ENCODE measurements around the gene ALG2. TPM values are rescaled to one million over a fixed set of nuclear protein-coding genes. Genes with fewer than 3 reads are reported as not detected.

The ALG2 gene
- total and polyA plus RNA-seq, 2 of the 4 experiments (the other 2 are of a cell fraction), result 36.4 to 38.4 TPM

GRCh38 chr9:99226054-99226453 lies 4.3 kb upstream of the ALG2 start:
- Histone ChIP-seq H2BK120ac (ENCODE audit: low read depth, low read length) (no peak overlapping the region), H3K56ac (ENCODE audit: extremely low read depth, insufficient read depth, low read length) (no peak overlapping the region), H3K4ac (ENCODE audit: low read depth, low read length) (no peak overlapping the region), H3K79me1 (ENCODE audit: low read depth in 1 of 2, low read length in 2 of 2) (peaks cover 13 to 72% of the 10 kb centered on the region in 2 experiments), H3K14ac (replicated peaks; ENCODE audit: low read depth, low read length) (no peak overlapping the region), H2AK5ac (ENCODE audit: low read depth, low read length) (no peak overlapping the region), H3K27ac (ENCODE audit: insufficient read depth, low read length) (no peak overlapping the region), H3K23ac (ENCODE audit: low read depth, low read length) (no peak overlapping the region), H3K18ac (ENCODE audit: low read depth, low read length) (no peak overlapping the region), H3K4me2 (ENCODE audit: low read depth, low read length) (no peak overlapping the region), H2AK9ac (replicated peaks; ENCODE audit: low read depth, low read length, poor library complexity) (no peak overlapping the region), H3K27me3 (ENCODE audit: control insufficient read depth, insufficient read depth, low read length) (no peaks in the 10 kb centered on the region), H3K9me3 (ENCODE audit: control insufficient read depth, insufficient read depth, low read length) (no peaks in the 10 kb centered on the region), H3K36me3 (ENCODE audit: control insufficient read depth, insufficient read depth, low read length) (peaks cover 32% of the 10 kb centered on the region), H3K9ac (ENCODE audit: low read depth, low read length) (no peak overlapping the region), H4K8ac (ENCODE audit: low read depth in 2 of 2, low read length in 2 of 2) (no peak overlapping the region), H4K91ac (ENCODE audit: insufficient read depth, low read depth, low read length) (no peak overlapping the region), H4K5ac (ENCODE audit: low read depth, low read length) (no peak overlapping the region), H3K4me1 (ENCODE audit: control insufficient read depth, insufficient read depth, low read length) (no peaks in the 10 kb centered on the region; the same call in 1 of the 2 replicates), H2BK20ac (ENCODE audit: low read depth, low read length) (no peak overlapping the region), H2AFZ (replicated peaks; ENCODE audit: low read length, poor library complexity) (no peak overlapping the region), H4K20me1 (ENCODE audit: insufficient read depth, low read length) (peaks cover 57% of the 10 kb centered on the region), H2BK15ac (ENCODE audit: low read depth, low read length) (no peak overlapping the region), H3K9me1 (ENCODE audit: insufficient read depth, low read length) (no peaks in the 10 kb centered on the region; the same call in 1 of the 2 replicates), H3K4me3 (ENCODE audit: insufficient read depth, low read depth, low read length) (no peak overlapping the region), H2BK5ac (ENCODE audit: low read depth, low read length, poor library complexity, severe bottlenecking) (no peak overlapping the region)
- no TSS peak for BruUV-seq (replicated peaks)
- intact Hi-C loops (cut with micrococcal nuclease) (loop anchor here (10.0 kb wide), 1 partner anchor 61 kb away; no protein-coding TSS in a partner anchor), dilution Hi-C loops (cut with HindIII; ENCODE audit: low sequenced_read_pairs, unreplicated experiment) (no loop called here), in situ Hi-C loops (cut with MboI; ENCODE audit: low sequenced_read_pairs) (no loop called here)
- no peak for TF ChIP-seq CEBPB (IDR thresholded peaks at IDR 0.05; ENCODE audit: low read depth, low read length)
- TF ChIP-seq RFX5 (IDR thresholded peaks at IDR 0.05; ENCODE audit: low read depth, low read length), result no peak
- no peak for TF ChIP-seq MXI1 (IDR thresholded peaks at IDR 0.05; ENCODE audit: borderline replicate concordance, low read depth, low read length)
- TF ChIP-seq, protein P1, sequence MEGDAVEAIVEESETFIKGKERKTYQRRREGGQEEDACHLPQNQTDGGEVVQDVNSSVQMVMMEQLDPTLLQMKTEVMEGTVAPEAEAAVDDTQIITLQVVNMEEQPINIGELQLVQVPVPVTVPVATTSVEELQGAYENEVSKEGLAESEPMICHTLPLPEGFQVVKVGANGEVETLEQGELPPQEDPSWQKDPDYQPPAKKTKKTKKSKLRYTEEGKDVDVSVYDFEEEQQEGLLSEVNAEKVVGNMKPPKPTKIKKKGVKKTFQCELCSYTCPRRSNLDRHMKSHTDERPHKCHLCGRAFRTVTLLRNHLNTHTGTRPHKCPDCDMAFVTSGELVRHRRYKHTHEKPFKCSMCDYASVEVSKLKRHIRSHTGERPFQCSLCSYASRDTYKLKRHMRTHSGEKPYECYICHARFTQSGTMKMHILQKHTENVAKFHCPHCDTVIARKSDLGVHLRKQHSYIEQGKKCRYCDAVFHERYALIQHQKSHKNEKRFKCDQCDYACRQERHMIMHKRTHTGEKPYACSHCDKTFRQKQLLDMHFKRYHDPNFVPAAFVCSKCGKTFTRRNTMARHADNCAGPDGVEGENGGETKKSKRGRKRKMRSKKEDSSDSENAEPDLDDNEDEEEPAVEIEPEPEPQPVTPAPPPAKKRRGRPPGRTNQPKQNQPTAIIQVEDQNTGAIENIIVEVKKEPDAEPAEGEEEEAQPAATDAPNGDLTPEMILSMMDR (conservative IDR thresholded peaks at IDR 0.05; ENCODE audit: low read depth, low read length), result no peak
- no peak; the same call in 1 of the 2 replicates for TF ChIP-seq POLR2A (IDR thresholded peaks at IDR 0.05; ENCODE audit: low read depth, low read length)
- TF ChIP-seq FOS (IDR thresholded peaks at IDR 0.05; ENCODE audit: low read depth, low read length), result no peak
- no peak for TF ChIP-seq BHLHE40 (IDR thresholded peaks at IDR 0.05; ENCODE audit: low read depth, low read length)
- no peak for TF ChIP-seq NFE2L2 (IDR thresholded peaks at IDR 0.05; ENCODE audit: low read depth, low read length)
- no peak for TF ChIP-seq SMC3 (IDR thresholded peaks at IDR 0.05; ENCODE audit: low read depth, low read length)
- TF ChIP-seq MAZ (IDR thresholded peaks at IDR 0.05; ENCODE audit: borderline replicate concordance, low read depth, low read length), result no peak
- WGBS, 2 experiments (ENCODE audit: extremely low coverage in 2 of 2, insufficient read length in 1 of 2), result no CpG with 5 or more reads among the region's 5 CpGs
- ChIA-PET POLR2A (ENCODE audit: unreplicated experiment) (no interaction called here), CTCF (no interaction called here)
- DNase-seq (no peak), ATAC-seq (ENCODE audit: low read depth) (no peak)
